IMR-90 (cell line): ENCODE data around the gene C2orf68.
"Not testable (repeated sequence)": the region's sequence is repeated elsewhere in the genome, so short reads cannot be mapped to it uniquely, and the experiment has no call there.

Experiments used
- CEBPB ChIP-seq: IDR thresholded peaks from 2 replicates; pipeline ENCODE4 v1.6.1; 2012; ENCODE audit warnings: low read depth, low read length, improper control_type of control experiment
- CTCF ChIP-seq: conservative IDR thresholded peaks from 2 replicates; pipeline ENCODE4 v1.5.1; 2012; ENCODE audit warnings: mild to moderate bottlenecking, low read depth, low read length, improper control_type of control experiment
- MAFK ChIP-seq: IDR thresholded peaks from 2 replicates; pipeline ENCODE4 v1.6.1; 2012; ENCODE audit warnings: low read depth, low read length, improper control_type of control experiment
- NFE2L2 ChIP-seq: fragments of 150-350 bp; IDR thresholded peaks from 2 replicates; pipeline ENCODE4 v1.6.1; 2016; ENCODE audit warnings: low read depth, mild to moderate bottlenecking, low read length
- POLR2A ChIP-seq: IDR thresholded peaks from 2 replicates; pipeline ENCODE4 v1.6.1; 2012; ENCODE audit warnings: mild to moderate bottlenecking, low read depth, low read length
- RAD21 ChIP-seq: IDR thresholded peaks from 2 replicates; pipeline ENCODE4 v1.6.1; 2012; ENCODE audit warnings: low read length, improper control_type of control experiment
- SMC3 ChIP-seq: fragments of 150-350 bp; IDR thresholded peaks from 2 replicates; pipeline ENCODE4 v1.6.1; 2016; ENCODE audit warnings: low read depth, mild to moderate bottlenecking, antibody characterized with exemption, low read length, moderate library complexity
- USF2 ChIP-seq: fragments of 150-350 bp; IDR thresholded peaks from 2 replicates; pipeline ENCODE4 v1.6.1; 2017; ENCODE audit warnings: mild to moderate bottlenecking, antibody characterized with exemption, low read length, low read depth

GRCh38 chr2:85657399-85657798, 45.5 kb upstream of the C2orf68 start:
- not testable (repeated sequence) for TF ChIP-seq MAFK, CTCF, RAD21, POLR2A, NFE2L2, USF2, SMC3, CEBPB
